H1 (cell line): ENCODE results near the gene CLEC2A. TPM values are rescaled to one million over a fixed set of nuclear protein-coding genes. Genes with fewer than 3 reads are reported as not detected.
A peak's percentile ranks its signal among the peaks of the same experiment; 100 is the strongest.

ENCODE experiments used
- CTCF ChIA-PET: fragments of 300-600 bp; sonication (Branson Sonifier 250); formaldehyde crosslinking; loops from one replicate; lab custom pipeline; 2021; ENCODE audit not compliant: partially characterized antibody; lab: Charles Lee
- POLR2A ChIA-PET: fragments of 300-600 bp; sonication (Branson Sonifier 250); formaldehyde crosslinking; loops from one replicate; lab custom pipeline; 2021; ENCODE audit warnings: inconsistent platforms; ENCODE audit not compliant: partially characterized antibody; lab: Charles Lee
- DNase-seq, 2 experiments: peaks; one replicate each; pipeline versions ENCODE4 v3.0.0 to v3.0.0-alpha.2; 2010 to 2022; ENCODE audit warnings: low spot score in 2 of 2, low read depth in 1 of 2, mixed read lengths in 1 of 2
- FAIRE-seq: peaks from 2 replicates; lab custom pipeline; 2011; peaks lifted over from hg19 to GRCh38; lab: Jason Lieb, UNC
- H2AFZ ChIP-seq: 2 replicates; pipeline ENCODE4 v1.8.1; 2012; ENCODE audit warnings: low read length, inconsistent platforms
- H2AK5ac ChIP-seq: 2 replicates; pipeline ENCODE4 v1.6.1; 2013; ENCODE audit warnings: low read depth, low read length
- H2BK120ac ChIP-seq: replicated peaks from 2 replicates; pipeline ENCODE3; 2013; ENCODE audit warnings: low read depth, low read length, inconsistent platforms
- H2BK12ac ChIP-seq: 2 replicates; pipeline ENCODE4 v1.6.1; 2013; ENCODE audit warnings: low read depth, low read length
- H2BK15ac ChIP-seq: 2 replicates; pipeline ENCODE4 v1.6.1; 2013; ENCODE audit warnings: low read length
- H2BK20ac ChIP-seq: 2 replicates; pipeline ENCODE4 v1.6.1; 2013; ENCODE audit warnings: low read length
- H2BK5ac ChIP-seq: 2 replicates; pipeline ENCODE4 v1.6.1; 2013; ENCODE audit warnings: low read depth, low read length
- H3K14ac ChIP-seq: 2 replicates; pipeline ENCODE4 v1.6.1; 2013; ENCODE audit warnings: inconsistent platforms; ENCODE audit not compliant: insufficient read length
- H3K18ac ChIP-seq: 2 replicates; pipeline ENCODE4 v1.6.1; 2013; ENCODE audit warnings: low read length; ENCODE audit errors: extremely low read depth
- H3K23ac ChIP-seq: 2 replicates; pipeline ENCODE4 v1.6.1; 2013; ENCODE audit warnings: inconsistent platforms; ENCODE audit not compliant: insufficient read length
- H3K23me2 ChIP-seq: 2 replicates; pipeline ENCODE4 v1.6.1; 2013; ENCODE audit warnings: low read depth, low read length
- H3K27ac ChIP-seq: 2 replicates; pipeline ENCODE4 v1.6.1; 2011; ENCODE audit warnings: low read depth, low read length, inconsistent platforms
- H3K27me3 ChIP-seq, 4 experiments: replicated peaks in 1 of 4; 1 replicate in 1 of 4; 2 replicates in 3 of 4; pipeline versions ENCODE4 v1.6.1 to v1.8.1; 2011 to 2013; ENCODE audit warnings: low read length in 3 of 4, mild to moderate bottlenecking in 3 of 4, inconsistent platforms in 2 of 4, mixed read lengths in 2 of 4, moderate library complexity in 1 of 4; ENCODE audit not compliant: control insufficient read depth in 3 of 4, insufficient read depth in 3 of 4; ENCODE audit errors: extremely low read depth in 1 of 4
- H3K36me3 ChIP-seq, 4 experiments: 2 replicates each; pipeline versions ENCODE4 v1.6.1 to v1.8.1; 2011 to 2013; ENCODE audit warnings: mild to moderate bottlenecking in 4 of 4, low read length in 3 of 4, moderate library complexity in 2 of 4, control low read depth in 1 of 4, inconsistent platforms in 1 of 4; ENCODE audit not compliant: insufficient read depth in 4 of 4, control insufficient read depth in 2 of 4
- H3K4ac ChIP-seq: replicated peaks from 2 replicates; pipeline ENCODE3; 2013; ENCODE audit warnings: low read length, low read depth, mixed read lengths, inconsistent platforms; ENCODE audit not compliant: insufficient read length
- H3K4me1 ChIP-seq, 4 experiments: replicated peaks in 1 of 4; 1 replicate in 1 of 4; 2 replicates in 3 of 4; pipeline versions ENCODE4 v1.6.1 to v1.8.1; 2011 to 2013; ENCODE audit warnings: low read length in 3 of 4, inconsistent platforms in 2 of 4, mixed read lengths in 1 of 4; ENCODE audit not compliant: insufficient read depth in 4 of 4, control insufficient read depth in 3 of 4
- H3K4me2 ChIP-seq, 2 experiments: 2 replicates each; pipeline versions ENCODE4 v1.6.1 to v1.8.1; 2011 to 2013; ENCODE audit warnings: low read depth in 2 of 2, low read length in 2 of 2, control low read depth in 1 of 2, inconsistent platforms in 1 of 2, mild to moderate bottlenecking in 1 of 2; ENCODE audit not compliant: insufficient read depth in 1 of 2
- H3K4me3 ChIP-seq, 4 experiments: fragments of 200-600, 300-600 bp in 1 of 4; sonication (generic), shearing (Covaris generic), sonication (Bioruptor Twin) in 1 of 4; 2 replicates each; pipeline versions ENCODE4 v1.5.1 to v1.8.1; 2011 to 2016; ENCODE audit warnings: low read length in 4 of 4, low read depth in 3 of 4, control low read depth in 2 of 4, inconsistent platforms in 2 of 4, mild to moderate bottlenecking in 2 of 4, mixed read lengths in 1 of 4, moderate library complexity in 1 of 4; ENCODE audit not compliant: insufficient read depth in 2 of 4; ENCODE audit errors: extremely low read depth in 1 of 4
- H3K56ac ChIP-seq: replicated peaks from 2 replicates; pipeline ENCODE3; 2013; ENCODE audit warnings: low read depth, mild to moderate bottlenecking, mixed read lengths, low read length, inconsistent platforms; ENCODE audit not compliant: insufficient read length
- H3K79me1 ChIP-seq: 2 replicates; pipeline ENCODE4 v1.6.1; 2013; ENCODE audit warnings: low read depth, low read length, control low read depth
- H3K79me2 ChIP-seq, 2 experiments: 2 replicates each; pipeline versions ENCODE4 v1.6.1 to v1.8.1; 2012 to 2013; ENCODE audit warnings: low read length in 2 of 2, mild to moderate bottlenecking in 2 of 2, inconsistent platforms in 1 of 2; ENCODE audit not compliant: insufficient read depth in 2 of 2, control insufficient read depth in 1 of 2
- H3K9ac ChIP-seq, 4 experiments: replicated peaks in 1 of 4; 1 replicate in 1 of 4; 2 replicates in 3 of 4; pipeline versions ENCODE4 v1.6.1 to v1.8.1; 2011 to 2013; ENCODE audit warnings: low read depth in 3 of 4, low read length in 3 of 4, control low read depth in 2 of 4, mild to moderate bottlenecking in 2 of 4, moderate library complexity in 2 of 4, inconsistent platforms in 1 of 4; ENCODE audit errors: extremely low read depth in 1 of 4
- H3K9me3 ChIP-seq, 2 experiments: 2 replicates each; pipeline versions ENCODE4 v1.6.1 to v1.8.1; 2012 to 2013; ENCODE audit warnings: mild to moderate bottlenecking in 2 of 2, moderate library complexity in 2 of 2, control low read depth in 1 of 2, inconsistent platforms in 1 of 2, low read depth in 1 of 2, low read length in 1 of 2, mixed read lengths in 1 of 2; ENCODE audit not compliant: insufficient read depth in 2 of 2
- H4K20me1 ChIP-seq, 2 experiments: replicated peaks in 1 of 2; 2 replicates each; pipeline versions ENCODE3 to v1.8.1; 2011 to 2013; ENCODE audit warnings: inconsistent platforms in 2 of 2, low read length in 2 of 2, mild to moderate bottlenecking in 1 of 2; ENCODE audit not compliant: insufficient read depth in 2 of 2, control insufficient read depth in 1 of 2
- H4K5ac ChIP-seq: 2 replicates; pipeline ENCODE4 v1.6.1; 2013; ENCODE audit warnings: low read length, low read depth, mixed read lengths, inconsistent platforms; ENCODE audit not compliant: insufficient read length
- H4K8ac ChIP-seq: 2 replicates; pipeline ENCODE4 v1.8.0; 2013; ENCODE audit warnings: mild to moderate bottlenecking, moderate library complexity, low read length, inconsistent platforms; ENCODE audit not compliant: insufficient read depth; ENCODE audit errors: extremely low read depth
- H4K91ac ChIP-seq: replicated peaks from 2 replicates; pipeline ENCODE3; 2013; ENCODE audit warnings: low read length, mixed read lengths, inconsistent platforms; ENCODE audit not compliant: insufficient read length
- CHD2 ChIP-seq: IDR thresholded peaks from 2 replicates; pipeline ENCODE4 v1.6.1; 2012; ENCODE audit warnings: low read length, improper control_type of control experiment
- EGR1 ChIP-seq: IDR thresholded peaks from 2 replicates; pipeline ENCODE4 v1.6.1; 2011; ENCODE audit warnings: low read depth, low read length, borderline replicate concordance
- HDAC2 ChIP-seq, 2 experiments: fragments of 300-600 bp in 1 of 2; sonication (generic) in 1 of 2; IDR thresholded peaks; 2 replicates each; pipeline ENCODE4 v1.6.1; 2011 to 2012; ENCODE audit warnings: low read depth in 2 of 2, low read length in 2 of 2, mild to moderate bottlenecking in 2 of 2, moderate library complexity in 2 of 2, borderline replicate concordance in 1 of 2, inconsistent platforms in 1 of 2
- POLR2A ChIP-seq, 2 experiments: IDR thresholded peaks; 1 replicate in 1 of 2; 2 replicates in 1 of 2; pipeline ENCODE4 v1.6.1; 2011; ENCODE audit warnings: low read depth in 2 of 2, low read length in 2 of 2, mild to moderate bottlenecking in 2 of 2; ENCODE audit errors: control extremely low read depth in 1 of 2
- RNF2 ChIP-seq: fragments of 200-900, 300-1000 bp; sonication (generic); IDR thresholded peaks from 2 replicates; pipeline ENCODE4 v1.7.1; 2016; ENCODE audit warnings: borderline replicate concordance, low read depth, mild to moderate bottlenecking, antibody characterized with exemption, low read length; ENCODE audit not compliant: poor library complexity, severe bottlenecking; ENCODE audit errors: missing control alignments
- SIN3A ChIP-seq, 2 experiments: IDR thresholded peaks in 1 of 2; conservative IDR thresholded peaks in 1 of 2; 2 replicates each; pipeline ENCODE4 v1.6.1; 2011 to 2012; ENCODE audit warnings: low read length in 2 of 2, improper control_type of control experiment in 1 of 2, low read depth in 1 of 2, mild to moderate bottlenecking in 1 of 2
- SP1 ChIP-seq: IDR thresholded peaks from 2 replicates; pipeline ENCODE4 v1.6.1; 2011; ENCODE audit warnings: low read depth, low read length
- TCF12 ChIP-seq: IDR thresholded peaks from 2 replicates; pipeline ENCODE4 v1.6.1; 2011; ENCODE audit warnings: low read depth, mild to moderate bottlenecking, low read length
- TEAD4 ChIP-seq: IDR thresholded peaks from 2 replicates; pipeline ENCODE4 v1.6.1; 2012; ENCODE audit warnings: low read depth, low read length, inconsistent platforms, mixed read lengths
- WGBS, 2 experiments: shearing (Covaris generic) in 1 of 2; methylation state at CpG; one replicate each; pipeline versions ENCODE4 v1.1.6 to v1.1.7; 2013 to 2015; ENCODE audit warnings: low lambda C conversion rate in 2 of 2, mixed read lengths in 2 of 2, inconsistent platforms in 1 of 2, low coverage in 1 of 2, missing lambda C conversion rate in 1 of 2; ENCODE audit not compliant: insufficient replicate concordance in 2 of 2, insufficient coverage in 1 of 2, insufficient read length in 1 of 2; ENCODE audit errors: extremely low coverage in 1 of 2, missing lambda C conversion rate in 1 of 2; 5-methylcytosine and 5-hydroxymethylcytosine counted together
- polyA plus RNA-seq, 7 experiments: library from polyadenylated mRNA; depleted of rRNA in 3 of 7; stranded (reverse) in 5 of 7; unstranded in 2 of 7; fragments of >200 nt in 5 of 7; fragments of 200-250 nt in 2 of 7; gene quantifications; 1 replicate in 5 of 7; 2 replicates in 1 of 7; 4 replicates in 1 of 7; pipeline versions ENCODE4 v1.2.1 to v1.2.3, GENCODE V29; 2011 to 2013; ENCODE audit warnings: missing spikeins in 2 of 7, mixed read lengths in 2 of 7
- total RNA-seq: library from RNA; stranded (reverse); fragmentation: NEBNext Ultra II Directional; extraction: Animal tissue kit (Norgen Biotek cat#: 25700); gene quantifications from 2 replicates; pipeline ENCODE4 v1.2.1, GENCODE V29; 2021
- TF ChIP-seq, protein P1 (sequence below), 3 experiments: IDR thresholded peaks; 1 replicate in 2 of 3; 2 replicates in 1 of 3; pipeline versions ENCODE4 v1.5.1 to v1.6.1; 2011; ENCODE audit warnings: low read length in 3 of 3, mild to moderate bottlenecking in 3 of 3, inconsistent platforms in 2 of 3, low read depth in 1 of 3, moderate library complexity in 1 of 3; ENCODE audit not compliant: insufficient read depth in 1 of 3; ENCODE audit errors: control extremely low read depth in 1 of 3

Gene CLEC2A
- total and polyA plus RNA-seq, 2 of the 8 experiments (the other 6 are each of a cell fraction or from before 2014, with no cell fraction given) = 0.63 to 3.7 TPM

DNA sequence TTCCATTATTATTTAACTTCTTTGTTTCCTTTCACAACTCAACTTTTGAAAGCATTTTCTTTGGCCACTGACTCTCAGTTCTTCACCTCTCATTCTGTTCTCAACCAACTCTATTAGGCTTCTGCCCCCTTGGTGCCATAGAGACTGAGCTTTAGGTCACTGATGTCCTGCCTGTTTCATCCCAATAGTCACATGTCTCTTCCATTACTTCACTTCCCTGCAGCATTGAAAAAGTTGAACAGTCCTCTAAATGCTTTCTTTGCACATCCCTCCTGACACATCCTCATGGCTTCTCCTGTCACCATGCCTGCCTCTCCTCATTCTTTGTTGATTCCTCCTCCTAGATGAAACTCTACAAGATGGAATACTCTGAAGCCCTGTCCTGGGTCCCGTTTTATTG, 41.8 kb upstream of the CLEC2A start:
- peaks cover 9 to 10% of the 10 kb centered on the region in 2 experiments for H3K9me3 ChIP-seq
- no peak overlapping the region for H3K27ac ChIP-seq
- 0 out of 2 replicates have a peak overlapping the region, but pooled peaks have one; percentile 22 for H2BK12ac ChIP-seq
- no peak overlapping the region for H3K4me2 ChIP-seq
- H4K8ac ChIP-seq = no peak overlapping the region
- no peak overlapping the region for H3K14ac ChIP-seq
- ChIA-PET POLR2A (no interaction called here), CTCF (no interaction called here)
- H2BK5ac ChIP-seq = no peak overlapping the region
- H2BK120ac ChIP-seq = no peak overlapping the region
- no peak overlapping the region for H3K23ac ChIP-seq
- H3K18ac ChIP-seq = no peak overlapping the region
- no peak overlapping the region for H3K4me3 ChIP-seq
- no peaks in the 10 kb centered on the region for H3K23me2 ChIP-seq
- no peaks in the 10 kb centered on the region for H3K36me3 ChIP-seq
- DNase-seq (no peak), FAIRE-seq (no peak)
- TF ChIP-seq, protein P1, sequence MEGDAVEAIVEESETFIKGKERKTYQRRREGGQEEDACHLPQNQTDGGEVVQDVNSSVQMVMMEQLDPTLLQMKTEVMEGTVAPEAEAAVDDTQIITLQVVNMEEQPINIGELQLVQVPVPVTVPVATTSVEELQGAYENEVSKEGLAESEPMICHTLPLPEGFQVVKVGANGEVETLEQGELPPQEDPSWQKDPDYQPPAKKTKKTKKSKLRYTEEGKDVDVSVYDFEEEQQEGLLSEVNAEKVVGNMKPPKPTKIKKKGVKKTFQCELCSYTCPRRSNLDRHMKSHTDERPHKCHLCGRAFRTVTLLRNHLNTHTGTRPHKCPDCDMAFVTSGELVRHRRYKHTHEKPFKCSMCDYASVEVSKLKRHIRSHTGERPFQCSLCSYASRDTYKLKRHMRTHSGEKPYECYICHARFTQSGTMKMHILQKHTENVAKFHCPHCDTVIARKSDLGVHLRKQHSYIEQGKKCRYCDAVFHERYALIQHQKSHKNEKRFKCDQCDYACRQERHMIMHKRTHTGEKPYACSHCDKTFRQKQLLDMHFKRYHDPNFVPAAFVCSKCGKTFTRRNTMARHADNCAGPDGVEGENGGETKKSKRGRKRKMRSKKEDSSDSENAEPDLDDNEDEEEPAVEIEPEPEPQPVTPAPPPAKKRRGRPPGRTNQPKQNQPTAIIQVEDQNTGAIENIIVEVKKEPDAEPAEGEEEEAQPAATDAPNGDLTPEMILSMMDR (IDR thresholded peaks at IDR 0.05; ENCODE audit: control extremely low read depth in 1 of 3, insufficient read depth in 1 of 3, low read depth in 1 of 3, low read length in 3 of 3) = no peak
- TF ChIP-seq CHD2 (no peak), RNF2 (no peak), SP1 (no peak), EGR1 (no peak), TEAD4 (no peak), TCF12 (no peak), SIN3A (conservative IDR thresholded peaks at IDR 0.05 in 1 of 2, IDR thresholded peaks at IDR 0.05 in 1 of 2; ENCODE audit: low read depth in 1 of 2, low read length in 2 of 2) (no peak), HDAC2 (IDR thresholded peaks at IDR 0.05; ENCODE audit: borderline replicate concordance in 1 of 2, low read depth in 2 of 2, low read length in 2 of 2) (no peak), POLR2A (IDR thresholded peaks at IDR 0.05; ENCODE audit: control extremely low read depth in 1 of 2, low read depth in 2 of 2, low read length in 2 of 2) (no peak)
- peak overlapping the region; percentile 13 for H3K4ac ChIP-seq
- H4K5ac ChIP-seq = no peak overlapping the region
- no peaks in the 10 kb centered on the region for H4K20me1 ChIP-seq
- H3K79me1 ChIP-seq = no peaks in the 10 kb centered on the region
- no peaks in the 10 kb centered on the region for H3K79me2 ChIP-seq
- H3K9ac ChIP-seq = no peak overlapping the region
- no peak overlapping the region for H4K91ac ChIP-seq
- no peak overlapping the region for H2BK20ac ChIP-seq
- WGBS, 2 experiments = 88% methylated on average over 1 of the region's 1 CpG; no CpG with 5 or more reads in 1 of the 2 experiments
- no peaks in the 10 kb centered on the region for H3K27me3 ChIP-seq
- no peak overlapping the region for H2AK5ac ChIP-seq
- H3K4me1 ChIP-seq = no peaks in the 10 kb centered on the region
- H2AFZ ChIP-seq = no peak overlapping the region
- no peak overlapping the region for H3K56ac ChIP-seq
- H2BK15ac ChIP-seq = no peak overlapping the region
